ENCODE measurements around the gene RYR2. TPM values are rescaled to one million over a fixed set of nuclear protein-coding genes. Genes with fewer than 3 reads are reported as not detected.
A peak's percentile ranks its signal among the peaks of the same experiment; 100 is the strongest.

Gene RYR2
- polyA plus RNA-seq, 1 donor: 3.1 TPM

- DNase-seq: no peak
These were observed 8.9 kb upstream of the RYR2 start for GRCh38 chr1:237033061-237033460.

DNA sequence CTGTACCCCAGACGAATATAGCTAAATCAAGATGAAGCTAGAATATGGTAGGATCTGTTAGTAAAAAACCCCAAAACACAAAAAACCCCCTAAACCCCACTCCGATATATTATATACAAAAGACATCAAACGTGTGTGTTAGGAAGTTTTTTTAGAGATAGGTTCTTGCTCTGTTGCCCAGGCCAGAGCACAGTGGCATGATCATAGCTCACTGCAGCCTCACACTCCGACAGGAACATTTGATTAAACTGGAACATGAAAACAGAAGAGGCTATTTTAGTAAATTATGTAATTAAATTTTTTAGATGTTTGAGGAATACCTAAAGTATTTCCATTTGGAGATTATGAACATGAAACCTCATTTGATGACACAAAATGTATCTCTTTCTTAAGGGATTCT lies 8.2 kb upstream of the RYR2 start:
- DNase-seq: no peak

DNA sequence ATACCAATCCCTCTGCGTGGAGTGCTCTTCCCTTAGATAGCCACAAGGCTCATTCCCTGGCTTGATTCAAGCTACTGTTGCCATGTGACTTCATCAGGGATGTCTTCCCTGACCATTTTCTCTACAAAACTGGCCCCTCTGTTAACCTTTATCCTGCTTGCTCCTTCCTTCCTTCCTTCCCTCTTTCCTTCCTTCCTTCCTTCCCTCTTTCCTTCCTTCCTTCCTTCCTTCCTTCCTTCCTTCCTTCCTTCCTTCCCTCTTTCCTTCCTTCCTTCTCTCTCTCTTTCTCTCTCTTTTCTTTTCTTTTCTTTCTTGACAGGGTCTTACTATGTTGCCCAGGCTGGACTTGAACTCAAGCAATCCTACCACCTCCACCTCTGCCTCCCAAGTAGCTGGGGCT lies 6.2 kb upstream of the RYR2 start:
- no peak for DNase-seq

DNA sequence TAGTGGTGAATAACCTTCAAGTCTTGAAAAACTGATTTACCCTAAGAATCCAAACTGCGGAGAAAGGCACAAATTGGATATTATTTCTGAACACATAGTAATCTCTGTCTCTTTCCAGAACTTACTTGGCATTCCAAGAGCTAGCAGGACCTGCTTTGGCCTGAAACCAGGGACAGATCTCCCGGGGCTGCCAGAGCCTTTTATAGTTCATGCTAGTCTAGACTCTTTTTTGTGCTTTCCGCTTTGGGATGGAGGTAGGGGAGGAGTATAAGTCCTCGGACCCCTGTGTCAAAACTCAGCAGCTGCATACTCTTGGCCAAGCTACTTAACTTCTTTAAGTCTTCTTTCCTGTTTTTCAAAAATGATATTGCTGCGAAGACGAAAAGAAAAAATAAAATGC lies 3.8 kb upstream of the RYR2 start:
- no peak for DNase-seq

- no peak for DNase-seq
These were observed 1.2 kb upstream of the RYR2 start for GRCh38 chr1:237040823-237041222.

DNA sequence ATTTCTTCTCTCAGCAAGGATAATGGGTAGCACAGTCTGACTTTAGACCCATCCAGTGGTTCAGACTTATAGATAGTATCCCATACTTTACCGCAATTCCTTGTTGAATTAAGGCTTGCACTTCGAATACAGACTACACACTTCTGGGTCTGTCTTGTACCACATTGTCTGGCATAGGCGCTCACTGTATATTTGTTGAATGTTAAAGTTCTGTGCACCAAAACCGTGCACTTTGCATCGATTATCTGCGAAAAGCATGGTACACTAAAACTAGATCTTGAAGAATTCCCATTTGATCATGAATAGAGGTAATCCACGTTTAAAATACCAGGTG lies 556 bp upstream of the RYR2 start:
- no peak for DNase-seq

DNA sequence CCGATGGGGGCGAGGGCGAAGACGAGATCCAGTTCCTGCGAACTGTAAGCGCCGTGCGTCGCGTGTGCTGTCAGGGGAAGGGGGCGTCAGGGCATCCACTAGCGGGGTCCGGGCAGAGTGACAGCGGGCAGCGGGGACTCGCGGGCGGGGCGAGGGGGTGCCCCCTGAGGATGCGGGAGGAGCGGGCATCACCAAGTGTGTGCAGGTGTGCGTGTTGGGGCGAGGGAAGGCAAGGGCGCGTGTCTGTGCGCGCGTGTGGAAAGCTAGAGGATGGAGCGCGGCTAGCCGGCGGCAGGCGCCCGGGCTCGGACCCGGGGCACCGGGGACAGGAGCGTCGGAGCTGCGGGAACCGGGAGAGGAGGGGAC lies 525 bp downstream of the RYR2 start:
- peak; percentile 29 for DNase-seq

DNA sequence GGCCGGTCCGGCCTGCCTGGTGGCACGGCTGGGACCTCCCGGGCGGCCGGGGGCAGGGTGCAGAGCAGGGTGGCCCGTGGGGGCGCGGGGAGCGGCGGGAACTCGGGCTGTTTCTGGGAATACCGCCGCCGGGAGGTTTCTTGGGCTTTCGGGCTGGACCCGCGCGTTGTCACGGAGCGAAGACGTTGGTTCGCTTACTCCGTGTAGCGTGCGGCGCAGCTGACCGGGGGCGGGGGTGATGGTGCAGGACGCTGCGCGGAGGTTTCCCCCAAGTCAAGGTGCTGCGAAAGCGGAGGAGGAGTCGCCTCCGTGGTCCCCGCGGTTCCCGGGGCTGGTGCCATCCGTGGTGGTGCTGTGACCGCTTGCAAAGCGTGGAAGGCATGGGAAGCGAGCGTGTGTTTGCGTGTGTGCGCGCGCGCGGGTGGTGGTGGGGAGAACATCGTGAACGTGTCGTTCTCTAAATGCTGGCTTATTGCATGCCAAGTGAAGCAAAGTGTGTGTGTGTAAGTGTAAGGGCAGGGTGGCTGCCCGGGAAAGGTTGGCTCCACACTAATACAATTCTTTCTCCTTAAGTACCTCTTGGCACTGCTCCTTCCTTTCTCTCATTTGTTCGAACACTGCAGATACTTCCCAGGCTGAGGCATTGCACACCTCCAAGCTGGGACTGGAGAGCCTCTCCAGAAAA lies 1.1 kb downstream of the RYR2 start:
- peak; percentile 8 for DNase-seq

DNA sequence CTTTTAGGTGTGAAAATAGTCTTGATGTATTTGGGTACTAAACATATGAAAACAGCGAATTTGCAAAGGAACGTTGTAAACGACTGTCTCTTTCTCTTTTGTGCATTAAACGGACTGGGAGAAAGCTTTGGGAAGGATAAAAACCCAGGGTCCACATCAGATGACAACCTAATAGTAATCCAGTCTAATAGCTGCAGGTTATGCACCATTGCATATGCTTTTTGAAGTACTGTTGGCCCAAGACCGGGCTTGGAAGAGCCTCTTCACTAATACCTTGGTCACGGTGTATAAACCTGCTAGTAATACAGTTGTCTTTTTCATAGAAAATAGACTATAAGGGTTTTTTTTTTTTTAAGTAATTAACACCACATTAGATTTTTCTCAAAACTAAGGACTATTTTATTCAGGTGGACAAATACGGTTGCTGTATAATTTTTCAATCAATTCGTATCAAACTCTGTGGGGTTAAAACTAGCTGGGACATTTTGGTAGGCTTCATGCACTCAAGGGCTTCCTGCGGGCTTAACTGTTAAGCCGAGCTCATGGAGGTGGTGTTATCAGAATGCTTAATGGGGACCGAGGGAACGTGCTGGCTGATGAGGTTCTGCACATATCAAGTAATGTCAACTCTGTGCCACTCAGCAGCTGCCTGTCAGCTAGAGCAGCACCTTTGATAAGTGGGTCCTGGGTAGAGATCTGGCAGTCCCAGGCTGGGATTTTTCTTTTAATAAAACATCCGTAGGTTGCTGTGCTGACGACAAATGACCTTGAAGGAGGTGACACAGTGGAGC lies 2.1 kb downstream of the RYR2 start:
- DNase-seq: no peak

GRCh38 chr1:237045278-237046016 lies 3.5 kb downstream of the RYR2 start:
- DNase-seq: no peak

DNA sequence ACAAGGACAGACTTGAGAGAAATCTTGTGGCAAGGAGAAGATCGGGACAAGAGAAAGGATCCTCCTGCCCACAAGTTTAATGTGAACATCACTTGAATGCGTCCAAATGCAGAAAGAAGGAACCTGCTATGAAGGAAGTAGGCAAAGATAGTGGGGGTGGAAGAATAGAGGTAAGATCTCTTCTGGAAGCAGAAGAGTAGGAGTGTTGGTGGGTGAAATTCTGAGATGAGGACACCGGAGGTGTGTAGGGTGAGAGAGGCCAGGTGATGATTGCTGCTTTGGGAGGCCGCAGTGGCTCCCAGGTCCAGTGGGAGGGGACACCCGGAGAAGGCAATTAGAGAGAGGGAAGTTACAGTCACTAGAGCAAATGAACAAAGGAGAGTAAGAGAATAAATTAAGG lies 6.8 kb downstream of the RYR2 start:
- DNase-seq: no peak

DNA sequence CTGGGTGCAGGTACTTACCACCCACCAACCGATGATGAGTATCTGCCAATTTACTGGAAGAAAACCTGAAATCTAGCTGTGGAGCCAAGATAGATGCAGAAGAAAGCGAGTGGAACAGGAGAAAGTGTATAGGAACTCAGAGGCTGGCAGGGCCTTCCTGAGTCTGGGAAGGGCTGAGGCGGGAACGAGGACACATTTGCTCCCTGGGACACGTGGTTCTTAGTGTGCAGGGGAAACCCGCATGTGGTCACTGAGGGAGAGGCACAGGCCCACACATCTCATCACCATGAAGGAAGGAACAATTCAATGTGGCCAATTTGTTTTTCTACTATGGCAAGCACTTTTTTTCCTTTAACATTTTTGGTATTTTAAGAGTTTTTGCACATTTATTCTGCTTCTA lies 8.2 kb downstream of the RYR2 start:
- no peak for DNase-seq

DNA sequence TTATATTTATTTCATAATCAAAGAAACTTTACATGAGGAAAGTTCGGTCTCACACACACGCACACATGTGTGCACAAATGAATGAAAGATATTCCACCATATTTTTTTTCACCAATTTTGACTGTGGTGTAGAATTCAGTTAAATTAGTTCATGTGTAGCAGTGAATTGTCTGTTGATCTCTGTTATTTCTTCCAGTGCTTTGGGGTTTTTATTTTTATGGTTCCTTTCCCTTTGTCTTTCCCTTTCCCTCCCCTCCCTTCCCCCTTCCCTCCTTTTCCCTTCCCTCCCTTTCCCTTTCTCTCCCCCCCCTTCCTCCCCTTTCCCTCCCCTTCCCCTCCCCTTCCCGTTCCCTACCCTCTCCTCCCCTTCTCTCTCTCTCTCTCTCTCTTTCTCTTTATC lies 8.9 kb downstream of the RYR2 start:
- DNase-seq: no peak

- DNase-seq: no peak
These were observed 12.3 kb downstream of the RYR2 start for GRCh38 chr1:237054313-237054712.

DNA sequence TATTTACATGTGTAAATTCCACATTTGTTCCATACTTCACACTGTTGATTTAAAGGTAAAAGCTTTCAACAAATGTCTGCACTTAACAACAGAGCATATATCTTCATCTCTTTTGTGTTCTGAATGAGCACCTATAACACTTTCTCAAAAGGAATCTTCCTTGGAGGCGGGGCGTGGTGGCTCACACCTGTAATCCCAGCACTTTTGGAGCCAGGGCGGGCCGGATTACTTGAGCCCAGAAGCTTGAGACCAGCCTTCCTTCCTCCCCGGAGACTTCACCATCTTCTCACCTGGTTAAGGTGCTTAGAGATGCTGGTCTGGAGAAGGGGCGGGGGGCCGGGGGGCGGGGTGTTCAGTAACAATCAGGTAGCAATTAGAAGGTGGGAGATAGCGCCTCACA lies 16.5 kb downstream of the RYR2 start:
- no peak for DNase-seq

DNA sequence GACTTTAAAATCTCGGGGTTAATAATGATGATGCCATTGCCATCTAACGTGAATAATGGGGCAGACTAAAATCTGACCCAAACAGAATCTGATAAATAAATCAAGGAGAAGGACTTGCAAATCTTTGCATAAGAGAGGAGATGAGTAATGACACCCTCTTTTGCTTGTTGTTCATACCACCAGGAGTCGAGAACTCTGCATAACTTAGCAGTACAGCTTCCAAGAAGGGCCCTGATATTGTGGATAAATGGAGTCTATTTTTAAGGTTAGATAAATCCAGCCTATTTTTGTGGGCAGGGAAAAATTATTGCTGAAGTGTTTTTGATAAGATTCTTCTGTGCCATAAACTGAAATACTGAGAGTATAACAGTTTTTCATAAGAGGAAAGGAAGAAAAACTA lies 17.3 kb downstream of the RYR2 start:
- DNase-seq: no peak

GRCh38 chr1:237062976-237063375 lies 21.0 kb downstream of the RYR2 start:
- DNase-seq: no peak

GRCh38 chr1:237065903-237066302 lies 23.9 kb downstream of the RYR2 start:
- DNase-seq: no peak

DNA sequence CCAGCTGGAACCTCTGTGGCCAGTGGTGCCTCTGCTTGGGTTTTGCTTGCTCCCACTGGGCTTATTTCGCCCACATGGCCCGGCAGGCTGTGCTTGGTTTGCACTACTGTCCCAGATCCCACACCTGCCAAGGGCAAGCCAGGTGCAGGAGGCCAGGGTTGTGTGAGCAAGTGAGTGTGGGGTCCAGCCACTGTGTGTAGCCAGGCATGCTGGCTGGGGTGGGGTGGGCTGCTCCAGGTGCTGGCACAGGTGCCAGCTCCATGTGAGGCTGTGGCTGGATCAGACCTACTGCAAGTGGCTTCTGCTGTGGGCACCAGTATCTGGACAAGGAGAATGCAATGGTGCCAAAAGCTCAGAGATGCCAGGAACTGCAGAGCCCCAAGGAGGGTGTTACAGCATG lies 28.5 kb downstream of the RYR2 start:
- DNase-seq: no peak

- DNase-seq: no peak
These were observed 29.8 kb downstream of the RYR2 start for GRCh38 chr1:237071641-237072420.

GRCh38 chr1:237074371-237075117 lies 32.6 kb downstream of the RYR2 start:
- no peak for DNase-seq

GRCh38 chr1:237084341-237085077 lies 42.5 kb downstream of the RYR2 start:
- no peak for DNase-seq
